CD4-positive, alpha-beta T cell (primary cell): Measurements from ENCODE around the gene AIFM1. TPM values are rescaled to one million over a fixed set of nuclear protein-coding genes. Genes with fewer than 3 reads are reported as not detected.
A peak's percentile ranks its signal among the peaks of the same experiment; 100 is the strongest.

Experiments used
- ATAC-seq: fragments of 200-7000 bp; cut with Tn5 transposase; one replicate; pipeline ENCODE4 v1.10.0; 2022; ENCODE audit warnings: mild to moderate bottlenecking; ENCODE audit not compliant: poor library complexity
- CTCF ChIA-PET: fragments of 350-600 bp; sonication (Branson Sonifier 250); formaldehyde crosslinking; loops from one replicate; lab custom pipeline; 2021; ENCODE audit warnings: antibody characterized with exemption, inconsistent platforms; lab: Charles Lee
- POLR2A ChIA-PET: fragments of 350-600 bp; sonication (Branson Sonifier 250); formaldehyde crosslinking; loops from one replicate; lab custom pipeline; 2021; ENCODE audit warnings: antibody characterized with exemption, inconsistent platforms; lab: Charles Lee
- DNase-seq, 14 experiments: peaks; one replicate each; pipeline ENCODE4 v3.0.0-alpha.2; 2013 to 2020; ENCODE audit warnings: mixed read lengths in 2 of 14
- H3K27ac ChIP-seq, 2 donors: one replicate each; pipeline versions ENCODE4 v1.5.1 to v1.7.0; 2013; ENCODE audit warnings: low read length in 2 of 2, low read depth in 1 of 2, mild to moderate bottlenecking in 1 of 2
- H3K27me3 ChIP-seq, 2 experiments: 1 replicate in 1 of 2; 2 replicates in 1 of 2; pipeline versions ENCODE4 v1.6.1 to v1.7.0; 2013; ENCODE audit warnings: low read length in 2 of 2, control low read depth in 1 of 2, mild to moderate bottlenecking in 1 of 2, moderate library complexity in 1 of 2; ENCODE audit not compliant: insufficient read depth in 2 of 2, control insufficient read depth in 1 of 2
- H3K36me3 ChIP-seq: one replicate; pipeline ENCODE4 v1.6.1; 2013; ENCODE audit warnings: low read length, control low read depth; ENCODE audit not compliant: insufficient read depth
- H3K4me1 ChIP-seq: one replicate; pipeline ENCODE4 v1.6.1; 2013; ENCODE audit warnings: low read length, control low read depth; ENCODE audit not compliant: insufficient read depth
- H3K4me3 ChIP-seq: one replicate; pipeline ENCODE4 v1.5.1; 2013; ENCODE audit warnings: mild to moderate bottlenecking, low read length, moderate library complexity
- H3K9me3 ChIP-seq, 2 experiments: 1 replicate in 1 of 2; 2 replicates in 1 of 2; pipeline versions ENCODE4 v1.6.1 to v1.7.0; 2013; ENCODE audit warnings: low read length in 2 of 2, mild to moderate bottlenecking in 2 of 2, control low read depth in 1 of 2, moderate library complexity in 1 of 2; ENCODE audit not compliant: control insufficient read depth in 1 of 2, insufficient read depth in 1 of 2
- H3K27ac Mint-ChIP-seq: one replicate; pipeline ENCODE4 v1.8.0; 2020; ENCODE audit warnings: mixed read lengths
- H3K27me3 Mint-ChIP-seq: one replicate; pipeline ENCODE4 v1.8.0; 2021; ENCODE audit warnings: mixed read lengths
- H3K36me3 Mint-ChIP-seq: one replicate; pipeline ENCODE4 v1.8.0; 2021; ENCODE audit warnings: low read depth, mixed read lengths
- H3K4me1 Mint-ChIP-seq: one replicate; pipeline ENCODE4 v1.8.0; 2021; ENCODE audit warnings: low read depth, mixed read lengths
- H3K4me3 Mint-ChIP-seq: one replicate; pipeline ENCODE4 v1.8.0; 2020; ENCODE audit warnings: mild to moderate bottlenecking, mixed read lengths
- H3K9me3 Mint-ChIP-seq: one replicate; pipeline ENCODE4 v1.8.0; 2020; ENCODE audit warnings: mixed read lengths
- CTCF ChIP-seq: fragments of 200-600 bp; IDR thresholded peaks from one replicate; pipeline ENCODE4 v1.8.0; 2022; ENCODE audit warnings: antibody characterized with exemption, mild to moderate bottlenecking
- intact Hi-C, 2 experiments: fragments of 100-400 bp; cut with DNase I in 1 of 2; cut with micrococcal nuclease in 1 of 2; formaldehyde crosslinking; loops; one replicate each; pipeline versions ENCODE4 v1.15.1 to v1.9.0; 2023 to 2025; cut with DNase I, micrococcal nuclease
- total RNA-seq, 174 experiments: library from RNA in 2 of 174; stranded (reverse) in 2 of 174; gene quantifications; one replicate each; pipeline ENCODE4 v1.2.3 and lab custom pipeline; 2021 to 2026

Gene AIFM1
- total RNA-seq, 2 experiments from 2014 or later = 6.1 to 6.4 TPM

GRCh38 chrX:130105244-130105643 is 60.4 kb downstream of the AIFM1 start:
- Mint-ChIP-seq H3K36me3 (peaks cover 12% of the 10 kb centered on the region), H3K27me3 (no peaks in the 10 kb centered on the region), H3K4me1 (peaks cover 66% of the 10 kb centered on the region), H3K4me3 (peak overlapping the region; percentile 51), H3K9me3 (no peaks in the 10 kb centered on the region), H3K27ac (peak overlapping the region; percentile 44)
- intact Hi-C loops = no loop called here
- ChIA-PET POLR2A (interaction anchor here (0.6 to 1.3 kb wide), 3 partner anchors 13 to 199 kb away, joined by 3 read pairs; partner anchors contain the start of gene UTP14A), CTCF (interaction anchor here (0.8 to 1.7 kb wide), 2 partner anchors 16 to 25 kb away, joined by 4 read pairs; no protein-coding TSS in a partner anchor)
- no peak for TF ChIP-seq CTCF
- DNase-seq (no peak), ATAC-seq (no peak)
- Histone ChIP-seq H3K36me3 (peaks cover 3% of the 10 kb centered on the region), H3K27me3 (no peaks in the 10 kb centered on the region), H3K4me3 (no peak overlapping the region), H3K4me1 (peaks cover 69% of the 10 kb centered on the region), H3K27ac (no peak overlapping the region), H3K9me3 (no peaks in the 10 kb centered on the region)

- intact Hi-C loops = no loop called here
- H3K4me1 ChIP-seq = peaks cover 81% of the 10 kb centered on the region
- no peak overlapping the region for H3K4me3 ChIP-seq
- H3K9me3 Mint-ChIP-seq = no peaks in the 10 kb centered on the region
- H3K27ac ChIP-seq = no peak overlapping the region
- CTCF ChIA-PET = no interaction called here
- DNase-seq (no peak), ATAC-seq (no peak)
- H3K27me3 Mint-ChIP-seq = no peaks in the 10 kb centered on the region
- peaks cover 8% of the 10 kb centered on the region for H3K36me3 Mint-ChIP-seq
- no peak overlapping the region for H3K4me3 Mint-ChIP-seq
- H3K9me3 ChIP-seq = no peaks in the 10 kb centered on the region
- peaks cover 70% of the 10 kb centered on the region for H3K4me1 Mint-ChIP-seq
- POLR2A ChIA-PET = no interaction called here
- H3K27ac Mint-ChIP-seq = peak overlapping the region; percentile 41
- no peak for TF ChIP-seq CTCF
- H3K36me3 ChIP-seq = peaks cover 3% of the 10 kb centered on the region
- H3K27me3 ChIP-seq = no peaks in the 10 kb centered on the region
These were observed 62.0 kb downstream of the AIFM1 start for GRCh38 chrX:130103605-130104004.

GRCh38 chrX:130100180-130100579 is 65.5 kb downstream of the AIFM1 start:
- intact Hi-C loops = no loop called here
- POLR2A ChIA-PET = no interaction called here
- CTCF ChIA-PET = interaction anchor here (1.5 kb wide), 1 partner anchor 20 kb away, joined by 4 read pairs; no protein-coding TSS in a partner anchor
- no peaks in the 10 kb centered on the region for H3K9me3 ChIP-seq
- no peak for TF ChIP-seq CTCF
- Mint-ChIP-seq H3K27me3 (no peaks in the 10 kb centered on the region), H3K27ac (peak overlapping the region; percentile 76), H3K9me3 (no peaks in the 10 kb centered on the region), H3K36me3 (peaks cover 8% of the 10 kb centered on the region), H3K4me1 (peaks cover 73% of the 10 kb centered on the region), H3K4me3 (peak overlapping the region; percentile 42)
- peaks cover 86% of the 10 kb centered on the region for H3K4me1 ChIP-seq
- no peaks in the 10 kb centered on the region for H3K27me3 ChIP-seq
- no peak overlapping the region for H3K4me3 ChIP-seq
- H3K36me3 ChIP-seq = no peaks in the 10 kb centered on the region
- no peak for ATAC-seq
- H3K27ac ChIP-seq = peak overlapping the region in 1 of 2 donors; percentile 15
- DNase-seq = no peak
